Measurements from ENCODE around the gene CCDC74A.
"Not testable (repeated sequence)": the region's sequence is repeated elsewhere in the genome, so short reads cannot be mapped to it uniquely, and the experiment has no call there.

Gene CCDC74A

DNA sequence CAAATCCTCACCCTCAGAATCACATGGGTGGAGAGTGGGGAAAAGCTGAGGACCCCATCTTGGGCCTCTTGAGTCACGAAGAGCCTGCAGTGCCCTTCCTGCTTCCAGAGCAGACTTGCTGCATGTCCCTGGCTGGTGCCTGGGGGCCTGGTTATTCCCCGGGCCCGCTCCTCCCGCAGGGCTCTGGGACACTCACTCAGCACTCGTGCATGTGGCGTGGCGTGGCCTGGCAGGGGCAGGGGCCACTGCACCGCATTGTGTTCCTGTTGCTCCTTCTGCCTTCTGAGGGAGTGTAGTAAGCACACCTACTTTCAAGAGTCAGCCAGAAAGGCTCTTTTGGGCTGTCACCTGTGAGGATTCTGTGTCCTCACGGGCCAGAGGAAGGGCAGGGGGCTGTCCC, 18.1 kb upstream of the CCDC74A start:
- no peaks in the 10 kb centered on the region for H3K27me3 ChIP-seq (ENCODE audit: insufficient read depth, low read length)
- H3K36me3 ChIP-seq (ENCODE audit: insufficient read depth, low read length) = 0 out of 2 replicates have a peak, but pooled peaks cover 6% of the 10 kb centered on the region
- H2AFZ ChIP-seq (ENCODE audit: low read length, unreplicated experiment) = no peak overlapping the region
- H3K4me3 ChIP-seq (ENCODE audit: low read depth, low read length) = no peak overlapping the region
- no peak overlapping the region for H3K27ac ChIP-seq (ENCODE audit: low read depth, low read length)
- H3K79me2 ChIP-seq (ENCODE audit: control insufficient read depth, insufficient read depth, low read length, unreplicated experiment) = no peaks in the 10 kb centered on the region
- H3K4me1 ChIP-seq (ENCODE audit: control insufficient read depth, insufficient read depth, low read length, unreplicated experiment) = no peaks in the 10 kb centered on the region

GRCh38 chr2:131511291-131511968, 16.3 kb upstream of the CCDC74A start:
- H3K4me3 ChIP-seq (ENCODE audit: low read depth, low read length); H3K36me3 ChIP-seq (ENCODE audit: insufficient read depth, low read length); H3K27ac ChIP-seq (ENCODE audit: low read depth, low read length); H3K79me2 ChIP-seq (ENCODE audit: control insufficient read depth, insufficient read depth, low read length, unreplicated experiment); H3K4me1 ChIP-seq (ENCODE audit: control insufficient read depth, insufficient read depth, low read length, unreplicated experiment); H2AFZ ChIP-seq (ENCODE audit: low read length, unreplicated experiment); H3K27me3 ChIP-seq (ENCODE audit: insufficient read depth, low read length): not testable (repeated sequence)

DNA sequence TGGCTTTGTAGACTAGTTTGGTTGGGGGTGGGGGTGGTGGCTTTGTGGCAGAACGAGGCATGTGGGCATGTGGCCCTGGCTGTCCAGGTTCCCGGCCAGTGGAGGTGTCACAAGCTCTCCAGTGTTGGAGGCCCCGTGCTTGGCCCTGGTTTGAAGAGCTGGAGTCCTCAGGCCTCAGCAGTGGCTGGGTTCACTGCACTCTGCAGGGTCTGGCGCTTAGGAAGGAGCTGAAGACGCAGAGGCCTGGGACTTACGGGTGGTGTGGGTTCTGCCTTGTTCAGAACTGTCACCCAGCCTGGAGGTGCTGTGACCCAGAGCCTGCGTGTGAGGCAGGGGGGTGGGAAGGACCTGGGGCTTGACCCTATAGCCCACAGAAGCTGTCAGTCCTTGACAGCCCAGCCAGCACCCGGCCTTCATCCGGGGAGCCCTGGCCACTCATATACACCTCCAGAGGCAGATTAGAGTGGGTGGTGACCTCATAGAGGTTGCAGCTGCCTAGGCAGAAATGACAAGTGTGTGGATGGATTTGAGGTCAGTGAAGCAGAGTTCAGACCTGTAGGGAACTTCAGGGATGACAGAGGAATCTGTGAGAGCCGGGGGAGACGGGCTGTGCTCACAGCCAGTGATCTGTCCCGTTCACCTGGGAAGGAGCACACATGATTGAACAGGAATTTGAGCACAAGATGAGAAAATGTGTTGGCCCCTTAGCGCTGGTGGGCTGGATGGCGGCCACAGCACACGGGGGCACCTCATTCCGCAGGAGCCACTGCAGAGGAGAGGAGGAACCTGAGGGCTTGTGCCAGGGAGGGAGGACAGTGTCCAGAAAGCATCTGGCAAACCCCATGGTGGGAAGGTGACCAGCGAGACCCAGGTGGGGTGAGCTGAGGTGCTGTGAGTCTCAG, 15.5 kb upstream of the CCDC74A start:
- H3K27me3 ChIP-seq (ENCODE audit: insufficient read depth, low read length); H3K36me3 ChIP-seq (ENCODE audit: insufficient read depth, low read length); H3K4me1 ChIP-seq (ENCODE audit: control insufficient read depth, insufficient read depth, low read length, unreplicated experiment); H2AFZ ChIP-seq (ENCODE audit: low read length, unreplicated experiment); H3K79me2 ChIP-seq (ENCODE audit: control insufficient read depth, insufficient read depth, low read length, unreplicated experiment); H3K4me3 ChIP-seq (ENCODE audit: low read depth, low read length); H3K27ac ChIP-seq (ENCODE audit: low read depth, low read length): not testable (repeated sequence)

- not testable (repeated sequence) for H3K4me1 ChIP-seq (ENCODE audit: control insufficient read depth, insufficient read depth, low read length, unreplicated experiment); H3K27ac ChIP-seq (ENCODE audit: low read depth, low read length); H3K4me3 ChIP-seq (ENCODE audit: low read depth, low read length); H3K79me2 ChIP-seq (ENCODE audit: control insufficient read depth, insufficient read depth, low read length, unreplicated experiment); H3K27me3 ChIP-seq (ENCODE audit: insufficient read depth, low read length); H3K36me3 ChIP-seq (ENCODE audit: insufficient read depth, low read length); H2AFZ ChIP-seq (ENCODE audit: low read length, unreplicated experiment)
Measured at GRCh38 chr2:131514408-131515166, 13.1 kb upstream of the CCDC74A start.

DNA sequence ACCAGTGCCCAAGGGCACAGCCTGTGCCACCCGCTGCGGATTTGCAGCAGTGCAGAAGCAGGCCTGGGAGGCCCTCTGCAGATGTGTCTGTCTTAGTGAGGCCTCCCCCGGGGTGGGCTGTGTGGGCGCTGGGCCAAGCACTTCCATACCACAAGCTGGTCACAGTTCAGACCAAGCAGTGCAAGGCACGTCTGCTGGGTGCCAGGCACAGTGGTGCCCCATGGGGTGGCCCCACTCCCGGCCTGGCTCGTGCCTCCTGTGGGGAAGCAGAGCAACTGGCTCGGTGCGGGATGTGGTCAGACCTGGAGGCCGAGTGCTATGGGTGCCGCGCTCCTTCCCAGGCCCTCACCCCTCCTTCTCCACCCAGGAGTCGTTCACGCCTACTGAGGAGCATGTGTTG, 12.5 kb upstream of the CCDC74A start:
- H3K4me3 ChIP-seq (ENCODE audit: low read depth, low read length); H3K36me3 ChIP-seq (ENCODE audit: insufficient read depth, low read length); H3K27me3 ChIP-seq (ENCODE audit: insufficient read depth, low read length); H3K79me2 ChIP-seq (ENCODE audit: control insufficient read depth, insufficient read depth, low read length, unreplicated experiment); H3K27ac ChIP-seq (ENCODE audit: low read depth, low read length); H2AFZ ChIP-seq (ENCODE audit: low read length, unreplicated experiment); H3K4me1 ChIP-seq (ENCODE audit: control insufficient read depth, insufficient read depth, low read length, unreplicated experiment): not testable (repeated sequence)

DNA sequence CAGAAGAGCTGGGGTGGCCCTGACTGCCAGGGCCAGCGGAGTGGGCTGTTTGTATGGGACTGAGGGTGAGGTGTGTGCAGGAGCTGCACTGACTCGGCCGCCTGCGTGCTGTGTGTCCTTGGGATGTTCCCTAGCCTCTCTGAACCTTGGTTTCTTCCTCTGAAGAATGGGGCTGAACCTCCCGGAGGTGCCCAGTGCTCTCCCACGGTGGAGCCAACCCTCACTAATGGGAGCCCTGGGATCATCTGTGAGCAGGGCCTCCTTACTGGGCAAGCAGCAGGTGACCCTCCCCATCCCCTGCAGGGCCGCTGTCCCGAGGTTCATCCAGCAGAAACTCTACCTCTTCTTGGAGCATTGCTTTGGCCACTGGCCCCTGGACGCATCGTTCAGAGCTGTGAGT, 11.7 kb upstream of the CCDC74A start:
- no peak overlapping the region for H3K27ac ChIP-seq (ENCODE audit: low read depth, low read length)
- H3K79me2 ChIP-seq (ENCODE audit: control insufficient read depth, insufficient read depth, low read length, unreplicated experiment) = no peaks in the 10 kb centered on the region
- H3K4me1 ChIP-seq (ENCODE audit: control insufficient read depth, insufficient read depth, low read length, unreplicated experiment) = no peaks in the 10 kb centered on the region
- H3K27me3 ChIP-seq (ENCODE audit: insufficient read depth, low read length) = no peaks in the 10 kb centered on the region
- H3K36me3 ChIP-seq (ENCODE audit: insufficient read depth, low read length) = no peaks in the 10 kb centered on the region
- no peak overlapping the region for H3K4me3 ChIP-seq (ENCODE audit: low read depth, low read length)
- H2AFZ ChIP-seq (ENCODE audit: low read length, unreplicated experiment) = no peak overlapping the region

DNA sequence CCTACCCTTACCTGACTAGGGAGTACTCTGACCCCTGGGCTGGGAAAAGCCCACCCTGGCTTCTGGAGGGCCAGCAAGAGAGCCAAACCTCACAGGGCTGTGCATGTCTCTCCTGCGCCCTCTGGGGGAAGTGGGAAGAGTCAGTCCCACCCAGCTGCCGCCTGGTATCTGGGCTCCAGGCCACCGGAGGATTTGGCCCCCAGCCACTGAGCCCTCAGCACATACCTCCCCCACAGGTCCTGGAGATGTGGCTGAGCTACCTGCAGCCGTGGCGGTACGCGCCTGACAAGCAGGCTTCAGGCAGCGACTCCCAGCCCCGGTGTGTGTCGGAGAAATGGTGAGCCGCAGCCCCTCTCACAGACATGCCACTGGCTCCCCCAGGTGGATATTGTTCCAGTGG, 11.1 kb upstream of the CCDC74A start:
- not testable (repeated sequence) for H3K4me3 ChIP-seq (ENCODE audit: low read depth, low read length); H2AFZ ChIP-seq (ENCODE audit: low read length, unreplicated experiment); H3K36me3 ChIP-seq (ENCODE audit: insufficient read depth, low read length); H3K79me2 ChIP-seq (ENCODE audit: control insufficient read depth, insufficient read depth, low read length, unreplicated experiment); H3K4me1 ChIP-seq (ENCODE audit: control insufficient read depth, insufficient read depth, low read length, unreplicated experiment); H3K27me3 ChIP-seq (ENCODE audit: insufficient read depth, low read length); H3K27ac ChIP-seq (ENCODE audit: low read depth, low read length)

DNA sequence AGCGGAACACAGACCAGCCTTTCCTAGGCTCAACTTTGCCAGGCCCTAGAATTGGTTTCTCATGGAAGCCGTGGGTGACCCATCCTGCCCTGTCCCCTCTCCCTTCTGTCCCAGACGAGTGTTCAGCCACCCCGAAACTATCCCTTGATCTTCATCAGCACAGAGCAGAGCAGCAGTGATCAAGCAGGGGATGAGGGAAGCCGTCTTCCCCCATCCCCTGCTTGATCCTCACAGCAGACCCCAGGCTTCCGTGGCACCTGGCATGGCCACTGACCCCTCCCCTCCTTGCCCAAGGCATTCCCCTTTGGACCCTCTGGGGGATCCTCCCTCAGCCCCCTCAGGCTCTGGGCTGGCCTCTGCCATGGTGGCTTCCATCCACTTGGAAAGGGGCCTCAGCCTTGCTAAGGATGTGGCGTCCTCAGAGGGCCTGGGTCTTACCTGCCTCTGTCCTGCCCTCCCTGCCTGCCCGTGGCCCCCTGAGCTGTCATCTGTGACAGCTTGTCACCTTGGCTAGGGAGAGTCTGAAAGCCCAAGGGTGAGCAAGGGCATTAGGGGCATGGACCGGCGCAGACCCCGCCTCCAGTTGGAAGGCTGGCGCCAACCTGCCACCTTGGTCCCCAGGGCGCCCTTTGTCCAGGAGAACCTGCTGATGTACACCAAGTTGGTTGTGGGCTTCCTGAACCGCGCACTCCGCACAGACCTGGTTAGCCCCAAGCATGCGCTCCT, 10.4 kb upstream of the CCDC74A start:
- H3K27me3 ChIP-seq (ENCODE audit: insufficient read depth, low read length) = no peaks in the 10 kb centered on the region
- no peak overlapping the region for H2AFZ ChIP-seq (ENCODE audit: low read length, unreplicated experiment)
- H3K36me3 ChIP-seq (ENCODE audit: insufficient read depth, low read length) = no peaks in the 10 kb centered on the region
- no peaks in the 10 kb centered on the region for H3K4me1 ChIP-seq (ENCODE audit: control insufficient read depth, insufficient read depth, low read length, unreplicated experiment)
- H3K79me2 ChIP-seq (ENCODE audit: control insufficient read depth, insufficient read depth, low read length, unreplicated experiment) = no peaks in the 10 kb centered on the region
- no peak overlapping the region for H3K4me3 ChIP-seq (ENCODE audit: low read depth, low read length)
- no peak overlapping the region for H3K27ac ChIP-seq (ENCODE audit: low read depth, low read length)

DNA sequence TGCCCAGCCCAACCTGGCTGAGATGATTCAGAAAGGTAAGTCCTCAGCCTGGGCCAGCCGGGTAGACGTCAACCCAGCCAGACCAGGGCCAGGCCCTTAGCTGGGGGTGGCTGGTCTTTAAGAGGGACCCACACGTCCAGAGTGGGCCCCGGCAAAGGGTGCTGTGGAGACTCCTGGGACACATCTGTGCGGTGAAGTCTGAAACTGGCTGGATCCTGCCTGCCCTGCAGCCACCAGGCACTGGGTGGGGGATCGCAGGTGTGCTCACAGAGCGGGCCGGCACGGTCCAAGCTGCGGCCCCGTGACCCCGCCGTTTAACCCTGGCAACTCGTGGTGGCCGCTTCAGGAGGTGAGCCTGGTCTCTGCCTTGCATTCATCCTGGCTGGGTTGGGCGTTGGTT, 9.8 kb upstream of the CCDC74A start:
- not testable (repeated sequence) for H2AFZ ChIP-seq (ENCODE audit: low read length, unreplicated experiment); H3K27me3 ChIP-seq (ENCODE audit: insufficient read depth, low read length); H3K27ac ChIP-seq (ENCODE audit: low read depth, low read length); H3K36me3 ChIP-seq (ENCODE audit: insufficient read depth, low read length); H3K4me1 ChIP-seq (ENCODE audit: control insufficient read depth, insufficient read depth, low read length, unreplicated experiment); H3K79me2 ChIP-seq (ENCODE audit: control insufficient read depth, insufficient read depth, low read length, unreplicated experiment); H3K4me3 ChIP-seq (ENCODE audit: low read depth, low read length)

- not testable (repeated sequence) for H3K27me3 ChIP-seq (ENCODE audit: insufficient read depth, low read length); H2AFZ ChIP-seq (ENCODE audit: low read length, unreplicated experiment); H3K79me2 ChIP-seq (ENCODE audit: control insufficient read depth, insufficient read depth, low read length, unreplicated experiment); H3K4me1 ChIP-seq (ENCODE audit: control insufficient read depth, insufficient read depth, low read length, unreplicated experiment); H3K27ac ChIP-seq (ENCODE audit: low read depth, low read length); H3K36me3 ChIP-seq (ENCODE audit: insufficient read depth, low read length); H3K4me3 ChIP-seq (ENCODE audit: low read depth, low read length)
Measured at GRCh38 chr2:131518531-131518930, 9.2 kb upstream of the CCDC74A start.

Measured in ACC112 (cell line).